Nephron progenitor cell (in vitro differentiated cells): Measurements from ENCODE around the gene MLNR.

Source experiments
- DNase-seq: peaks from one replicate; pipeline ENCODE4 v3.0.0; 2021
- H3K27ac Mint-ChIP-seq: 2 replicates; pipeline ENCODE4 v1.8.0; 2021; ENCODE audit warnings: mild to moderate bottlenecking, moderate library complexity, mixed read lengths
- H3K27me3 Mint-ChIP-seq: 2 replicates; pipeline ENCODE4 v1.8.0; 2021; ENCODE audit warnings: mild to moderate bottlenecking, low read depth, mixed read lengths; ENCODE audit not compliant: poor library complexity
- H3K36me3 Mint-ChIP-seq: 2 replicates; pipeline ENCODE4 v1.8.0; 2021; ENCODE audit warnings: low read depth, mixed read lengths
- H3K4me1 Mint-ChIP-seq: 2 replicates; pipeline ENCODE4 v1.8.0; 2021; ENCODE audit warnings: mixed read lengths
- H3K4me3 Mint-ChIP-seq: 2 replicates; pipeline ENCODE4 v1.8.0; 2021; ENCODE audit warnings: mild to moderate bottlenecking, moderate library complexity, mixed read lengths
- H3K9me3 Mint-ChIP-seq: 2 replicates; pipeline ENCODE4 v1.8.0; 2021; ENCODE audit warnings: mild to moderate bottlenecking, moderate library complexity, mixed read lengths
- TF ChIP-seq, protein P1 (sequence below): fragments of 200-600 bp; sonication (generic); IDR thresholded peaks from 2 replicates; pipeline ENCODE4 v1.5.0; 2021; ENCODE audit warnings: antibody characterized with exemption

Gene MLNR

DNA sequence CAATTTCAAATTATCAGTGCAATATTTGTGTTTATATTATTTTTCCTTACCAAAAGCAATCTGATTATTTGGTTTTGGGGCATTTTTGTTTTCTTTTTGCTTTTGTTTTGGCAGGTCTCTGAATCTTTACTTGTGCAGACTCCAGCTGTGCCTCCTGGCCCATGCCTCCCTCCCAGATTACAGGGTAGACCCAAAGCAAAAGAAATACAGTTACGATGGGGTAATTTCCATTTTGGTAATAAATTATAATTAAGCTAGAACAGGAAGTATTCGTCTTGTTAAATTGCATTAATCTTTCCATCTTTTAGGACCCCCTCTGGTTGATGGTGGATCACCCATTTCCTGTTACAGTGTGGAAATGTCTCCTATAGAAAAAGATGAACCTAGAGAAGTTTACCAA lies 29.2 kb upstream of the MLNR start:
- Mint-ChIP-seq H3K36me3 (peaks cover 62% of the 10 kb centered on the region), H3K4me3 (no peak overlapping the region), H3K4me1 (no peaks in the 10 kb centered on the region), H3K9me3 (no peaks in the 10 kb centered on the region), H3K27ac (no peak overlapping the region), H3K27me3 (no peaks in the 10 kb centered on the region)
- no peak for DNase-seq
- TF ChIP-seq, protein P1, sequence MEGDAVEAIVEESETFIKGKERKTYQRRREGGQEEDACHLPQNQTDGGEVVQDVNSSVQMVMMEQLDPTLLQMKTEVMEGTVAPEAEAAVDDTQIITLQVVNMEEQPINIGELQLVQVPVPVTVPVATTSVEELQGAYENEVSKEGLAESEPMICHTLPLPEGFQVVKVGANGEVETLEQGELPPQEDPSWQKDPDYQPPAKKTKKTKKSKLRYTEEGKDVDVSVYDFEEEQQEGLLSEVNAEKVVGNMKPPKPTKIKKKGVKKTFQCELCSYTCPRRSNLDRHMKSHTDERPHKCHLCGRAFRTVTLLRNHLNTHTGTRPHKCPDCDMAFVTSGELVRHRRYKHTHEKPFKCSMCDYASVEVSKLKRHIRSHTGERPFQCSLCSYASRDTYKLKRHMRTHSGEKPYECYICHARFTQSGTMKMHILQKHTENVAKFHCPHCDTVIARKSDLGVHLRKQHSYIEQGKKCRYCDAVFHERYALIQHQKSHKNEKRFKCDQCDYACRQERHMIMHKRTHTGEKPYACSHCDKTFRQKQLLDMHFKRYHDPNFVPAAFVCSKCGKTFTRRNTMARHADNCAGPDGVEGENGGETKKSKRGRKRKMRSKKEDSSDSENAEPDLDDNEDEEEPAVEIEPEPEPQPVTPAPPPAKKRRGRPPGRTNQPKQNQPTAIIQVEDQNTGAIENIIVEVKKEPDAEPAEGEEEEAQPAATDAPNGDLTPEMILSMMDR = no peak

DNA sequence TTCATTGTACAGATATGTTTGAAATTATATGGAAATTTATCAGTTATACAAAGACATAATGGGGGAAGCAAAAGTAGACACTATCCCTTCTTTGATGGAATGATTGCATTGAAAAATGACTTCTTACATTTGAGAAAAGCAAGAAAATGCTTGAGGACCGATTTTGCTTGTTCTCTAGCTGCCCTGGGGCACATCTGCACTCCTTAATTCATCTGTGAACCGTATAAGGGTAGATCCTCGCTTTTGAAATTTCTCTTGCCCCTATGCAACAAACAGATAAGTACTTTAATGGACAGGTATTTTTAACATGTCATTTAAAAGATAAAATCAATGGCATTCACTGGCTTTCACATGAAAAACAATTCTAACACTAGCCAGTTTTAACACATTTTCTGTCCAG lies 13.5 kb upstream of the MLNR start:
- TF ChIP-seq, protein P1 = no peak
- no peak overlapping the region for H3K27ac Mint-ChIP-seq

DNA sequence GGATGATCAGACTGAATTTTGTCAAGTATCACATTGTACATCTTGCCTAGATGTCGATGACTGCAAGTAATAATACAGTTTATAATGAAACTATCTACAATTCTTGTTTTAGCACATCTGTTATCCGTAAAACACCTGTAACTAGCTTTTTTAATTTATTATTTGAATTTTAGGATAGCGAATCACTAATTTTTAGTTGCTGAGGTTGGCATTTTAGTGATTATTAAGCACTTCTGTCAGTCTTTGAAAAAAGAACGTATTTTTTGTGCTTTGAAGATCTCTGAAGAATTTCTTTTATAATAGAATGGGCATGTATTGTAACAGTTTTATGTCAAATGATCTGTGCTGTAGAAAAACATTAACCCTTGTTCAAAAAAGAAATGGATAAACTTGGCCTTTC lies 11.5 kb upstream of the MLNR start:
- Mint-ChIP-seq H3K9me3 (no peaks in the 10 kb centered on the region), H3K27ac (no peak overlapping the region), H3K4me3 (no peak overlapping the region), H3K27me3 (no peaks in the 10 kb centered on the region), H3K36me3 (peaks cover 58% of the 10 kb centered on the region), H3K4me1 (no peaks in the 10 kb centered on the region)
- TF ChIP-seq, protein P1 = no peak
- DNase-seq = no peak

More for the DNA sequence above, 13.5 kb upstream of the MLNR start:
- Mint-ChIP-seq H3K36me3 (peaks cover 55% of the 10 kb centered on the region), H3K27me3 (no peaks in the 10 kb centered on the region), H3K9me3 (no peaks in the 10 kb centered on the region), H3K4me1 (no peaks in the 10 kb centered on the region), H3K4me3 (no peak overlapping the region)
- DNase-seq = no peak

DNA sequence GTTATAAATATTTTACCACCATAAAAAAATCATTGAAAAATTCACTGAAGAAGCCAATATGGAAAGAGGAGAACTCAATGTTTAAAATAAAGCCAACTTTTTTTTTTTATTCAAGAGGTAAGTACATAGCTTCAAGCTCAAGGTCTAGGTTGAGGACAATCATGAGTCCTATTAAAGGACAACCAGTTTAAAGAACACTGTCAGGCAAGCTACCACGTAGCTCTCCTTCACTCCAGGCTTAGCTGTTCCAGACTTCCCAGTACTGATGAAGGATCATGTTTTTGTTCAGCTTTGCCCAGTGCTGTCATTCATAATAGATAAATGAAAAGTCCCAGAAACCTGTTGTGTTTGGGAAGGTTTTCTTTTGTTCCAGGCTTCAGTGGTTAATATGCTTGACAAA lies 10.0 kb upstream of the MLNR start:
- peak overlapping the region; percentile 90 for H3K27ac Mint-ChIP-seq
- no peaks in the 10 kb centered on the region for H3K27me3 Mint-ChIP-seq
- H3K4me1 Mint-ChIP-seq = peaks cover 9% of the 10 kb centered on the region
- TF ChIP-seq, protein P1 = no peak
- H3K36me3 Mint-ChIP-seq = peaks cover 48% of the 10 kb centered on the region
- no peak overlapping the region for H3K4me3 Mint-ChIP-seq
- no peaks in the 10 kb centered on the region for H3K9me3 Mint-ChIP-seq
- DNase-seq = no peak

DNA sequence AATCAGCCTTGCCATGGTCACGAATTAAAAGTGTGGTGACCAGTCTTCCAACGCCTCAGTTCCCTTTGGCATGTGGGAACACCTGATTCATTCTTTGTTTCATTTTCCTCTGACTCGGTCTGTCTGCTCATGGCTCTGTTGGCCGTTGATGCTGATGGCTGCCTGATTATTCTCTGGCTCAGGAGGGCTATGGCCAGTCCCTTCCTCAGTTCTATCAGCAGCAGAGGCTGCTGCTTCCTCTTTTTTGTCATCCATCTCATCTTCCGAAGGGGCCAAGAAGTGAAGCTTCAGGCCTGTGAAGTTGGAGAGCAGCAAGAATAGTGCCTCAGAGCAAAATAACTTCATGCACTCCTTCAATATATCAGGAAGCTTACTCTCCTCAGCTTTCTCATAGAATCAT lies 9.5 kb upstream of the MLNR start:
- TF ChIP-seq, protein P1 = no peak
- peaks cover 45% of the 10 kb centered on the region for H3K36me3 Mint-ChIP-seq
- H3K9me3 Mint-ChIP-seq = no peaks in the 10 kb centered on the region
- no peak for DNase-seq
- H3K27ac Mint-ChIP-seq = peak overlapping the region; percentile 90
- H3K27me3 Mint-ChIP-seq = peaks cover 5% of the 10 kb centered on the region
- H3K4me1 Mint-ChIP-seq = peaks cover 11% of the 10 kb centered on the region
- no peak overlapping the region for H3K4me3 Mint-ChIP-seq

DNA sequence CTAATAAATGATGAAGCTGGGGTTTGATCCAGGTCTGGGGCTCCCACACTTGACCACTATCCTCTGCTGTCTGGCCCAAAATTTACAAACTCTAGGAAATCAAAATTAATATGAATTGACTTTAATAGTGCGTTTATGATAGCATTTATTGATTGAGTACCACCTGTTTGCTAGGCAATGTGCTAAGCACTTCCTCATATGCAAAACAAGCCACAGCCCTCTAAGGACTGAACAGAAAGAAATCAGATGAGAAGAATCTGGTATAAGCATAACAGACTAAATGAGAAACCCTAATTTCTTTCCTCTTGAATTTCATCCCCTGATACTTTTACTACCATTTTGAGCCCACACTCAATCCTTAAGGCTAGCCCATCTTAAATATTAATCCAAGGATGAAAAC lies 6.6 kb upstream of the MLNR start:
- Mint-ChIP-seq H3K36me3 (peaks cover 32% of the 10 kb centered on the region), H3K9me3 (peaks cover 5% of the 10 kb centered on the region), H3K27ac (no peak overlapping the region), H3K4me3 (no peak overlapping the region), H3K27me3 (peaks cover 34% of the 10 kb centered on the region), H3K4me1 (peaks cover 22% of the 10 kb centered on the region)
- TF ChIP-seq, protein P1 = no peak
- DNase-seq = no peak
